Spleen (tissue), 7 donors: Measurements from ENCODE around the gene AASDH.

Source experiments
- CTCF ChIP-seq, 11 experiments: fragments of 200-600 bp in 7 of 11; fragments of 450-650 bp in 4 of 11; sonication (generic) in 4 of 11; IDR thresholded peaks in 8 of 11; conservative IDR thresholded peaks in 3 of 11; 1 replicate in 7 of 11; 2 replicates in 4 of 11; pipeline versions ENCODE4 v1.4.0 to v1.8.0; 2016 to 2021; ENCODE audit warnings: antibody characterized with exemption in 11 of 11, inconsistent platforms in 4 of 11, mild to moderate bottlenecking in 1 of 11
- POLR2A ChIP-seq, 3 donors: fragments of 450-650 bp; IDR thresholded peaks; one replicate each; pipeline ENCODE4 v1.5.1; 2017; ENCODE audit warnings: antibody characterized with exemption in 3 of 3, mild to moderate bottlenecking in 1 of 3
- POLR2AphosphoS5 ChIP-seq, 3 donors: sonication (generic); formaldehyde crosslinking; IDR thresholded peaks; one replicate each; pipeline ENCODE4 v1.5.1; 2017; ENCODE audit warnings: antibody characterized with exemption in 3 of 3
- donor health status: DM: no; HTN: no; CAD: no; lungs with moderate emphysema.
- donor health status: DM: no; HTN: no; CAD: no.
- donor health status: DM: no; HTN: no; CAD: no.

GRCh38 chr4:56316011-56316650 lies 71.2 kb downstream of the AASDH start:
- TF ChIP-seq CTCF (IDR thresholded peaks at IDR 0.05 in 8 of 11, conservative IDR thresholded peaks at IDR 0.05 in 3 of 11) (no peak), POLR2A (IDR thresholded peaks at IDR 0.05) (no peak), POLR2AphosphoS5 (IDR thresholded peaks at IDR 0.05) (no peak)
